Fibroblast of lung (primary cell): Measurements from ENCODE around the gene ZDHHC1. TPM values are rescaled to one million over a fixed set of nuclear protein-coding genes. Genes with fewer than 3 reads are reported as not detected.

ENCODE experiments used
- DNase-seq, 2 donors: peaks; one replicate each; pipeline versions ENCODE4 v3.0.0 to v3.0.0-alpha.2; 2010; ENCODE audit warnings: low read depth in 2 of 2
- H2AFZ ChIP-seq: 2 replicates; pipeline ENCODE4 v1.5.1; 2012; ENCODE audit warnings: low read length, control low read depth, inconsistent platforms
- H3K27ac ChIP-seq: 2 replicates; pipeline ENCODE4 v1.5.1; 2011; ENCODE audit warnings: low read length, control low read depth; ENCODE audit not compliant: insufficient read depth
- H3K27me3 ChIP-seq: 2 replicates; pipeline ENCODE4 v1.5.1; 2011; ENCODE audit warnings: mild to moderate bottlenecking, low read length; ENCODE audit not compliant: control insufficient read depth, insufficient read depth
- H3K36me3 ChIP-seq: 2 replicates; pipeline ENCODE4 v1.5.1; 2011; ENCODE audit warnings: low read length; ENCODE audit not compliant: control insufficient read depth, insufficient read depth
- H3K4me1 ChIP-seq: 2 replicates; pipeline ENCODE4 v1.5.1; 2011; ENCODE audit warnings: low read length; ENCODE audit not compliant: control insufficient read depth, insufficient read depth; ENCODE audit errors: extremely low read depth
- H3K4me2 ChIP-seq: 2 replicates; pipeline ENCODE4 v1.5.1; 2011; ENCODE audit warnings: low read length, control low read depth; ENCODE audit not compliant: insufficient read depth; ENCODE audit errors: extremely low read depth
- H3K4me3 ChIP-seq, 4 experiments: fragments of 200-600 bp in 1 of 4; sonication (generic) in 1 of 4; replicated peaks in 1 of 4; 2 replicates each; pipeline ENCODE4 v1.5.1; 2011 to 2016; ENCODE audit warnings: low read length in 4 of 4, low read depth in 3 of 4, mild to moderate bottlenecking in 3 of 4, control low read depth in 2 of 4, inconsistent platforms in 1 of 4, mixed read lengths in 1 of 4; ENCODE audit not compliant: insufficient read depth in 1 of 4; ENCODE audit errors: control extremely low read depth in 1 of 4
- H3K79me2 ChIP-seq: 2 replicates; pipeline ENCODE4 v1.5.1; 2012; ENCODE audit warnings: mild to moderate bottlenecking, low read length, inconsistent platforms; ENCODE audit not compliant: control insufficient read depth, insufficient read depth
- H3K9ac ChIP-seq: 2 replicates; pipeline ENCODE4 v1.5.1; 2011; ENCODE audit warnings: mild to moderate bottlenecking, low read length, control low read depth; ENCODE audit not compliant: insufficient read depth
- H3K9me3 ChIP-seq: 2 replicates; pipeline ENCODE4 v1.5.1; 2012; ENCODE audit warnings: low read depth, low read length; ENCODE audit not compliant: control insufficient read depth, insufficient read depth
- H4K20me1 ChIP-seq: 2 replicates; pipeline ENCODE4 v1.5.1; 2011; ENCODE audit warnings: low read length; ENCODE audit not compliant: control insufficient read depth, insufficient read depth; ENCODE audit errors: extremely low read depth
- EZH2 ChIP-seq: IDR thresholded peaks from 2 replicates; pipeline ENCODE4 v1.5.1; 2012; ENCODE audit warnings: low read length, control low read depth, mild to moderate bottlenecking; ENCODE audit errors: missing control alignments
- polyA plus RNA-seq, 2 donors: library from polyadenylated mRNA; depleted of rRNA in 1 of 2; stranded (reverse) in 1 of 2; unstranded in 1 of 2; fragments of >200 nt; gene quantifications; 2 replicates each; pipeline ENCODE4 v1.2.1, GENCODE V29; 2011 to 2012; ENCODE audit warnings: missing spikeins in 1 of 2
- total RNA-seq: library from RNA; depleted of rRNA; stranded (reverse); fragments of >200 nt; gene quantifications from 2 replicates; pipeline ENCODE4 v1.2.1, GENCODE V29; 2014
- TF ChIP-seq, protein P1 (sequence below), 2 donors: IDR thresholded peaks in 1 of 2; conservative IDR thresholded peaks in 1 of 2; 1 replicate in 1 of 2; 2 replicates in 1 of 2; pipeline ENCODE4 v1.5.1; 2011 to 2012; ENCODE audit warnings: low read length in 2 of 2, control low read depth in 1 of 2, inconsistent platforms in 1 of 2, low read depth in 1 of 2, mild to moderate bottlenecking in 1 of 2

The ZDHHC1 gene
- total and polyA plus RNA-seq, 2 donors (not counting 1 experiment from before 2014, with no cell fraction given) = 2.7 to 6.4 TPM

DNA sequence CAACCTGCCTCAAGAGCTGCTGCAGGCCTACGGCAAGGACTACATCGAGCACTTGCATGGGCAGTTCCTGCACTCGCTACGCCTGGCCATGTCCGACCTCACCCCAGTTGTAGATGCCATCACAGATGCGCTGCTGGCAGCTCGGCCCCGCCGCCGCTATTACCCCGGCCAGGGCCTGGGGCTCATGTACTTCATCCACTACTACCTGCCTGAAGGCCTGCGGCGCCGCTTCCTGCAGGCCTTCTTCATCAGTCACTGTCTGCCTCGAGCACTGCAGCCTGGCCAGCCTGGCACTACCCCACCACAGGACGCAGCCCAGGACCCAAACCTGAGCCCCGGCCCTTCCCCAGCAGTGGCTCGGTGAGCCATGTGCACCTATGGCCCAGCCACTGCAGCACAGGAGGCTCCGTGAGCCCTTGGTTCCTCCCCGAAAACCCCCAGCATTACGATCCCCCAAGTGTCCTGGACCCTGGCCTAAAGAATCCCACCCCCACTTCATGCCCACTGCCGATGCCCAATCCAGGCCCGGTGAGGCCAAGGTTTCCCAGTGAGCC is 20.4 kb upstream of the ZDHHC1 start:
- Histone ChIP-seq H3K9me3 (no peaks in the 10 kb centered on the region), H3K4me3 (no peak overlapping the region), H3K27me3 (no peaks in the 10 kb centered on the region), H4K20me1 (no peaks in the 10 kb centered on the region), H3K4me2 (no peak overlapping the region), H3K27ac (no peak overlapping the region), H2AFZ (no peak overlapping the region), H3K9ac (no peak overlapping the region), H3K79me2 (no peaks in the 10 kb centered on the region), H3K36me3 (peaks cover 8% of the 10 kb centered on the region), H3K4me1 (peaks cover under 1% of the 10 kb centered on the region)
- DNase-seq = no peak
- TF ChIP-seq, protein P1, sequence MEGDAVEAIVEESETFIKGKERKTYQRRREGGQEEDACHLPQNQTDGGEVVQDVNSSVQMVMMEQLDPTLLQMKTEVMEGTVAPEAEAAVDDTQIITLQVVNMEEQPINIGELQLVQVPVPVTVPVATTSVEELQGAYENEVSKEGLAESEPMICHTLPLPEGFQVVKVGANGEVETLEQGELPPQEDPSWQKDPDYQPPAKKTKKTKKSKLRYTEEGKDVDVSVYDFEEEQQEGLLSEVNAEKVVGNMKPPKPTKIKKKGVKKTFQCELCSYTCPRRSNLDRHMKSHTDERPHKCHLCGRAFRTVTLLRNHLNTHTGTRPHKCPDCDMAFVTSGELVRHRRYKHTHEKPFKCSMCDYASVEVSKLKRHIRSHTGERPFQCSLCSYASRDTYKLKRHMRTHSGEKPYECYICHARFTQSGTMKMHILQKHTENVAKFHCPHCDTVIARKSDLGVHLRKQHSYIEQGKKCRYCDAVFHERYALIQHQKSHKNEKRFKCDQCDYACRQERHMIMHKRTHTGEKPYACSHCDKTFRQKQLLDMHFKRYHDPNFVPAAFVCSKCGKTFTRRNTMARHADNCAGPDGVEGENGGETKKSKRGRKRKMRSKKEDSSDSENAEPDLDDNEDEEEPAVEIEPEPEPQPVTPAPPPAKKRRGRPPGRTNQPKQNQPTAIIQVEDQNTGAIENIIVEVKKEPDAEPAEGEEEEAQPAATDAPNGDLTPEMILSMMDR (conservative IDR thresholded peaks at IDR 0.05 in 1 of 2, IDR thresholded peaks at IDR 0.05 in 1 of 2; ENCODE audit: low read depth in 1 of 2, low read length in 2 of 2) = no peak
- TF ChIP-seq EZH2 = no peak

DNA sequence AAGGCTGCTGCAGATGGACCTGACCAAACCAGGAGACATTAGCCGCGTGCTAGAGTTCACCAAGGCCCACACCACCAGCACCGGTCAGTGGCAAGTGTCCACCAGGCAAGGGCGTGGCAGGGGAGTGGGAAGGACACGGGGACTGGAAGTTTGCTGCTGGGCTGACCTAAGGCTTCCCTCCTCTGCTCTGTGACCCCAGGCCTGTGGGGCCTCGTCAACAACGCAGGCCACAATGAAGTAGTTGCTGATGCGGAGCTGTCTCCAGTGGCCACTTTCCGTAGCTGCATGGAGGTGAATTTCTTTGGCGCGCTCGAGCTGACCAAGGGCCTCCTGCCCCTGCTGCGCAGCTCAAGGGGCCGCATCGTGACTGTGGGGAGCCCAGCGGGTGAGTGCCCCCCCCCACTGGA is 19.5 kb upstream of the ZDHHC1 start:
- Histone ChIP-seq H3K9ac (no peak overlapping the region), H3K27me3 (no peaks in the 10 kb centered on the region), H2AFZ (no peak overlapping the region), H3K36me3 (peaks cover 8% of the 10 kb centered on the region), H3K4me2 (no peak overlapping the region), H3K79me2 (no peaks in the 10 kb centered on the region), H3K4me1 (peaks cover 5% of the 10 kb centered on the region), H4K20me1 (no peaks in the 10 kb centered on the region), H3K4me3 (no peak overlapping the region), H3K27ac (no peak overlapping the region), H3K9me3 (no peaks in the 10 kb centered on the region)
- no peak for DNase-seq
- TF ChIP-seq, protein P1 (conservative IDR thresholded peaks at IDR 0.05 in 1 of 2, IDR thresholded peaks at IDR 0.05 in 1 of 2; ENCODE audit: low read depth in 1 of 2, low read length in 2 of 2) = no peak
- no peak for TF ChIP-seq EZH2

DNA sequence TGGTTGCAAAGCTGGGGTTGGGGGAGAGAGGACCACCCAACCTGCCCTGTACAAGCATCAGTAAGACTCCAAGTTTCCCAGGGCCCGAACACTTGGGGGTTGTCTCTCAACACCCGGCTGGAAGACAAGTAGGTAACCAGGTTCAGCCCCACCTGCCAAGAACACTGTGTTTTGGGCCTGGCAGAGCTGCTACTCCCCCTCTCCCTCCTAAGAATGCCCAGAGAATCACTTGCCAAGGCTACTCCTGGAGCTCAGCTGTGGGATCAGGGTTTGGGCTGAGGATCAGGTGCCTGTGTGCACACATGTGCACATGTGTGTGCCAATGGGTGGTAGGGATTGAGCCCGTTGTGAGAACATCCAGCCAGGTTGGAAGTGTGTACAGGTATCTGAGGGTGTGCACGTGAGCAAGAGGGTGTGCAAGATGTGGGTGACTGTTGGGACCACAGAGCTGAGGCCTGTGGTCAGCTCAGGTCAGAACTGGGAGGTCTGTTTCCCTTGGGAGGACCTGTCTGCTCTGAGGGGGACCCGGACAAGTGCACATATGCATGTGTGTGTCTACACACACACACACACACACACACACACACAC is 16.9 kb upstream of the ZDHHC1 start:
- H3K4me3 ChIP-seq = no peak overlapping the region
- H3K27ac ChIP-seq = no peak overlapping the region
- no peak overlapping the region for H3K4me2 ChIP-seq
- no peaks in the 10 kb centered on the region for H3K9me3 ChIP-seq
- peaks cover 5% of the 10 kb centered on the region for H3K4me1 ChIP-seq
- H4K20me1 ChIP-seq = no peaks in the 10 kb centered on the region
- peaks cover 5% of the 10 kb centered on the region for H3K36me3 ChIP-seq
- TF ChIP-seq EZH2 = no peak
- TF ChIP-seq, protein P1 (conservative IDR thresholded peaks at IDR 0.05 in 1 of 2, IDR thresholded peaks at IDR 0.05 in 1 of 2; ENCODE audit: low read depth in 1 of 2, low read length in 2 of 2) = no peak
- no peak for DNase-seq
- H3K9ac ChIP-seq = no peak overlapping the region
- no peak overlapping the region for H2AFZ ChIP-seq
- no peaks in the 10 kb centered on the region for H3K79me2 ChIP-seq
- peaks cover 23% of the 10 kb centered on the region for H3K27me3 ChIP-seq
